ENCODE data around the gene TOMM6.

The TOMM6 gene

GRCh38 chr6:41787219-41787917, at the start of gene TOMM6:
TSS of gene TOMM6 (plus strand) at chr6:41787694. CDS start at chr6:41787698, 4 bp downstream.
- peak; percentile 90 for DNase-seq

- DNase-seq: no peak
These were observed 48.5 kb upstream of the TOMM6 start for GRCh38 chr6:41739041-41739440.

GRCh38 chr6:41740366-41741162, 46.9 kb upstream of the TOMM6 start:
- no peak for DNase-seq

DNA sequence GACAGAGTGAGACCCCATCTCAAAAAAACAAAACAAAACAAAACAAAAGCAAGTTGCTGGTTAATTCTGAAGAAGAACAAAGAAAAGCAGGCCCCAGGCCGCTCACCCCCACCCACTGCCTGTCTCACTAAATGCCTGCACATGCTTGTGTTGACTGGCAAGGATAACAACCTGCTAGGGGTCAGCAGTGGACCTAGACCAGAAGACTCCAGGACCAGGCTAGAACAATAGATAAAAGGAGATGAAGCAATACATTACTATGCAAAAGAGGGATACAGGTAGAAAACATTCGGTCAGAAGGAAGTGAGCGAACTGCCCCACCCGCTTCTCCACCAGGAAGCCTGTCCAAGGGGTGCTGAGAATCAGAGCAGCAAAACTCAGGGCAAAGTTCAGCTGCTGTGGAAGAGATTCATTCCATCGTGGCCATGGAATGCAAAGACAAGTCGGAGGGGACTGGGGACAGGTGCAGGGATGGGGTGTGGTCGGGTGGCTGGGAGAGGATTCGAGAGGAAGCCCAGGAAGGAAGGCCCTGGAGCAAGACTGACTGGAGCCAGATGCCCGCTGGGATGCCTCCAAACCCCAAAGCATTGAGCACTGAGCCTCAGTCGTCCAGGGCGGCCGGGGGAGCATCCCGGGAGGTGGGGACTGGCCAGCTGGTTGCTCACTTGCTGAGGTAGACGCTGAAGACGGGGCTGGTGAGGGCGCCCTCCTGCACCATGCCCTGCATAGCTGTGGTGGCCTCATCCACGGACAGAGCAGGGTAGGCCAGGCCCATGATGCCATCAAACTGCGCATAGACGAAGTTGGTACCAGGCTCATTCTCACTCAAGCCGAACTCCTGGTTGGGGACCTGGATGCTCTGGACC, 45.6 kb upstream of the TOMM6 start:
- DNase-seq: no peak

DNA sequence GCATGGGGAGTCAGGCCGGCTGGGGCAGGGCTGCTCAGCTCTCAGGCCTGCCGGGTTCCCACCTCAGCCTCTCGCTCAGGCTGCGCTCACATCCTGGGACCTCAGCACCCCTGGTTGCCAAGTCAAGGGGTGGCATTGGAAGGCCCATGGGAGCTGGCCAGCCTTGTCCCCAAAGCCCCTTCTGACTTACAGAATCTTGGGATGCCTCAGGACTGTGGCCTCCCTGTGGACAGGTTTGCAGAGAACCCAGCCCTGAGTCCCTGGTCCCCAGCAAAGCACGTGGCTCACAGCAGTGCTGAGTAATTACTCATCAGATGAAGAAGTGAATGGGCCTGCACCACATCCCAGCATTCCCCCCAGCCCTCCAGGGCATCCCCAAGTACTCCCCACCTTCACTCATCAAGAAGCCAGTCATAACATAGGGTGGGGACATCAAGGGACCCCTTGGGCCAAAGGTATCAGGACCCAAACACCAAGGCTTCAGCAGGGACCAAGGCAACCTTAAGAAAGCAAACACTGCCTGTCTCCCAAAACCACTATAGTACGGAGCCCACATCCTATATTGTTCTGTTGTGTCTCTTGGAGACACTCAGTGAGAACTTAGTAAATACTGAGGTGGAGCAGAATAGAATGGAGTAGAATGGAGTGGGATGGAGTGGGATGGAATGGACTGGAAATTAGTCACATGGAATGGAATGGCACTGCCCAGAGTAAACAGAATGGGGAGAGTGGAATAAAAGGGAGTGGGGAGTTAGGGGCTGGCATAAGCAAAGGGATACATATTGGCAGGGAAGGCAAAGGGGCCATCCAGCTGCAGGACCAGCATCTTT, 43.9 kb upstream of the TOMM6 start:
- no peak for DNase-seq

GRCh38 chr6:41744236-41744787, 43.2 kb upstream of the TOMM6 start:
- DNase-seq: no peak

GRCh38 chr6:41746107-41746506, 41.4 kb upstream of the TOMM6 start:
- DNase-seq: no peak

- DNase-seq: no peak
These were observed 40.0 kb upstream of the TOMM6 start, which contains the start of gene PGC for GRCh38 chr6:41747256-41748101. TSS of gene PGC (minus strand) at chr6:41747397. CDS start at chr6:41747334, 63 bp downstream.

GRCh38 chr6:41748102-41748477, 39.4 kb upstream of the TOMM6 start:
- no peak for DNase-seq

DNA sequence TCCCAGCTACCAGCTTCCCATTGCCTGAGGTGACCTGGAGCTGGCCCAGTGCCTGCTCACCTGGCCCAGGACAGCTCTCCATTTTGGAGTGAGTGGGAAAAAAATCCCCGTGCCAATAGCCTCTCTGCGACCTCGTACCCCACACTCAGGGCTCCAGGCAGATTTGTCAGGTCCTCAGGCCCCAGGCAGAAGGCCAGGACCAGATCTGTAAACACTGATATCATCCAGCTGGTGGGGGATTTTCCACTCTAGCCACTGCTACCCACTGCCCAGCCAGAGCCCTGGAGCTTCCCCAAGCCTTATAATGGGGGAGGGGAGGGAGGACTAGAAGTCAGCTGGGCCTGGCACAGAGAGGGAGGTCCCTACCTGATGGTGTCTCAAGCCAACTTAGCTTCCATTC, 39.0 kb upstream of the TOMM6 start:
- DNase-seq: no peak

GRCh38 chr6:41750374-41750773, 37.1 kb upstream of the TOMM6 start:
- DNase-seq: no peak

- no peak for DNase-seq
These were observed 31.6 kb upstream of the TOMM6 start for GRCh38 chr6:41755895-41756294.

DNA sequence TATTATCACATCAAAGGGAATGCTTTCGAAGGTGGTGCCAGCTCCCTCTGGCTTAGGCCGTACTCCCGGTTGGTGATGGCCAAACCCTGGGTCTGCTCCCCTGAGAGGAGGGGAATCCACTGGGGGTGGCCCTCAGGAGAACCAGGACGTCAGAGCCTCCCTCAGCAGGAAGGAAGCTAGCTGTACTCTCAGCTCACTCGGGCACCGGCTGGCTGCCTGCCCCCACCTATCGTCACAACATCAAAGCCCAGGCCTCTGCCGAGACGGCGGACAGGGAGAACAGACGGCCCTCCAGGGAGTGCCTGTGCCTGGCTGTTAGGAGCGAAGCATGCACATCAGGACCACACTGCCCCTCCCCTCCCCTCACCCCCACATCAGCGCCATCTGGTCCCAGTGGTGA, 31.1 kb upstream of the TOMM6 start:
- DNase-seq: no peak

- DNase-seq: no peak
These were observed 30.2 kb upstream of the TOMM6 start for GRCh38 chr6:41757271-41757670.

GRCh38 chr6:41757931-41758640, 29.4 kb upstream of the TOMM6 start:
- no peak for DNase-seq

GRCh38 chr6:41758641-41759035, 28.9 kb upstream of the TOMM6 start:
- no peak for DNase-seq

- no peak for DNase-seq
These were observed 28.2 kb upstream of the TOMM6 start for GRCh38 chr6:41759106-41759904.

DNA sequence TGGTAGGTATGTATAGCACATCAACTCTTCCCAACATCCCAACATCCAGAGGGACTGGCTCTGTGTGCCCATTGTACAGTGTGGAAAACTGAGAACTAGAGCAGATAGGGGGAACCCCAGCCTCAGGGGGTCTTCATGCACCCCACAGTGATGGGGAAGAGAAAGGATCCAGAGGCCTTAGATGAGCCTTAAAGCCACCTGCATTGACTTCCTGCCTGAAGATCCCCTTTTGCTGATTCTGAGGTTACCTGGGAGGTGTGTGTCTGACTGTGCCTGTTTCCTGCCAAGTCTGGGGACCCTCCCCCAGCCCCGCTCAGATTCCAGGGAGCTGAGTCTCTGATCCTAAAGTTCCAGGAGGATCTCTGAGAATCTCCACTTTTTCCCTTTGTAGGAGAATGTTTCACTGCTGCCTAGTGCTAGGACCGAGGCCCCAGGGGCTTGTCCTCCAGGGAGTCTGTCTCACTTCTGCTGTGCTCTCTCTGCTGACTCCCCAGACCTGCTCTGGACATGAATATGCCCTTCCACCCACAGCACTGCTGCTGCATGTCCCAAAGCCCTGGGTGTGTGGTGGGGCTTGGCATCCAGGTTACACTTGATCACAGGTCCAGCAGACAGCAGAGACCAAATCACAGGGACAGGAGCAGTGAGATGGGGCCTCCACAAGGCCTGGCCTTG, 27.5 kb upstream of the TOMM6 start:
- no peak for DNase-seq

DNA sequence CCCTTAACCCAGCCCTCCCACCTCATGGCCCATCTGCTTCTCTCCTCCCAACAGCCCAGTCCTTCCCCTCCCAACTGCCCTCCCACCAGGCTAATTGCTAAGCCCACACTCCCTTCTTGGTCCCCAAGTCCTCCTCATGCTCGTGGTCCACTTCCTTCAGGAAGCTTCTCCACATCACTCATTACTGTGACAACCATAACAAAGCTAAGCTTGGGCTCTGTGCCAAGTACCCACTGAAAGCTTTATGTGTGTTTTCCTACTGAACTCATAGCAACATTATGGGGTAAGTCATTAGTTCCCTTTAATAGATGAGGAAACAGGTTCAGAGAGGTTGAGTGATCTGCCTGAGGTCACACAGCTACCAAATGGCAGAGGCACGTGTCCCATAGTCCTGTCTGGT, 24.0 kb upstream of the TOMM6 start:
- no peak for DNase-seq
